ENCODE measurements around the gene LRRC58. TPM values are rescaled to one million over a fixed set of nuclear protein-coding genes. Genes with fewer than 3 reads are reported as not detected.

LRRC58 gene
- total RNA-seq, 1 experiment from 2014 or later, result 34.8 TPM

DNA sequence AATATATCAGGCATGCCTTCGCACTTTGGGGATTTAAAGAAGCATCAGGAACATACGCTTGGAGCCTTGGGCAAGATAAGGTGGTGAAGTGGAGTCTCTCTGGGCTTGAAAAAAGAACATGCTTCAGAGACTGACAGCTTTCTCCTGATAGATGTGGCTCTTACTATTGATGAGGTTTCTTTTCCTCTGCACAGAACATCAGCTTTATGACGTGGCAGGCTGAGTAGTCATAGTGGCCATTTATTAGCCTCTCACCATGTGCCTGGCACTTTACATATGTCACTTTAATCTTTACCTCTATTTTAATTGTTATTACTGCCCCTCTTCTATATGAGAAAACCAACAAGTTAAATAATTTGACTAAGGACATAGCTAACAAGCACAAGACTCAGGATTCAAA, 19.0 kb upstream of the LRRC58 start:
- ChIA-PET CTCF (interaction anchor here (0.7 kb wide), 1 partner anchor 49 kb away, joined by 3 read pairs; no protein-coding TSS in a partner anchor), RAD21 (ENCODE audit: low non-redundant PET in 1 of 2, low total read pairs in 2 of 2, uncharacterized antibody in 2 of 2, unreplicated experiment in 2 of 2) (no interaction called here), POLR2A (no interaction called here)
- Histone ChIP-seq H3K27me3 (ENCODE audit: insufficient read depth, low read length) (no peaks in the 10 kb centered on the region), H3K9me3 (ENCODE audit: control insufficient read depth in 1 of 2, insufficient read depth in 1 of 2, low read depth in 1 of 2, low read length in 2 of 2) (no peaks in the 10 kb centered on the region), H2AFZ (ENCODE audit: low read depth, low read length, poor library complexity, severe bottlenecking) (no peak overlapping the region), H3K27ac (ENCODE audit: low read depth, low read length) (no peak overlapping the region), H3K79me2 (ENCODE audit: insufficient read depth, low read length) (no peaks in the 10 kb centered on the region), H3K9me2 (ENCODE audit: insufficient read depth) (no peaks in the 10 kb centered on the region), H4K20me1 (ENCODE audit: insufficient read depth) (no peaks in the 10 kb centered on the region), H3K4me2 (ENCODE audit: low read length) (no peak overlapping the region), H3K36me3 (ENCODE audit: control insufficient read depth in 1 of 2, insufficient read depth in 2 of 2, low read length in 2 of 2) (no peaks in the 10 kb centered on the region), H3K9ac (ENCODE audit: low read length) (no peak overlapping the region), H3K4me3 (replicated peaks in 1 of 2; ENCODE audit: low read depth in 1 of 2, low read length in 2 of 2) (no peak overlapping the region), H3K4me1 (ENCODE audit: control insufficient read depth in 1 of 2, insufficient read depth in 2 of 2, low read length in 2 of 2) (no peaks in the 10 kb centered on the region)
- ATAC-seq (no peak), DNase-seq (ENCODE audit: low read depth, low spot score) (no peak)
- no TSS peak for BruUV-seq (replicated peaks)
- no peak for TF ChIP-seq ZNF274 (IDR thresholded peaks at IDR 0.05; ENCODE audit: low read depth, low read length)
- no peak for TF ChIP-seq SP1 (IDR thresholded peaks at IDR 0.05; ENCODE audit: low read depth)
- TF ChIP-seq SIN3A (IDR thresholded peaks at IDR 0.05; ENCODE audit: low read depth), result no peak
- TF ChIP-seq CBX3 (IDR thresholded peaks at IDR 0.05; ENCODE audit: low read depth), result no peak
- no peak for TF ChIP-seq SRF (IDR thresholded peaks at IDR 0.05; ENCODE audit: low read depth)
- TF ChIP-seq, protein P1, sequence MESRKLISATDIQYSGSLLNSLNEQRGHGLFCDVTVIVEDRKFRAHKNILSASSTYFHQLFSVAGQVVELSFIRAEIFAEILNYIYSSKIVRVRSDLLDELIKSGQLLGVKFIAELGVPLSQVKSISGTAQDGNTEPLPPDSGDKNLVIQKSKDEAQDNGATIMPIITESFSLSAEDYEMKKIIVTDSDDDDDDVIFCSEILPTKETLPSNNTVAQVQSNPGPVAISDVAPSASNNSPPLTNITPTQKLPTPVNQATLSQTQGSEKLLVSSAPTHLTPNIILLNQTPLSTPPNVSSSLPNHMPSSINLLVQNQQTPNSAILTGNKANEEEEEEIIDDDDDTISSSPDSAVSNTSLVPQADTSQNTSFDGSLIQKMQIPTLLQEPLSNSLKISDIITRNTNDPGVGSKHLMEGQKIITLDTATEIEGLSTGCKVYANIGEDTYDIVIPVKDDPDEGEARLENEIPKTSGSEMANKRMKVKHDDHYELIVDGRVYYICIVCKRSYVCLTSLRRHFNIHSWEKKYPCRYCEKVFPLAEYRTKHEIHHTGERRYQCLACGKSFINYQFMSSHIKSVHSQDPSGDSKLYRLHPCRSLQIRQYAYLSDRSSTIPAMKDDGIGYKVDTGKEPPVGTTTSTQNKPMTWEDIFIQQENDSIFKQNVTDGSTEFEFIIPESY (IDR thresholded peaks at IDR 0.05; ENCODE audit: extremely low read depth, insufficient replicate concordance, low read length), result no peak
- no peak for TF ChIP-seq REST (IDR thresholded peaks at IDR 0.05; ENCODE audit: low read depth)
- no peak for TF ChIP-seq FOSL1 (IDR thresholded peaks at IDR 0.05; ENCODE audit: low read depth)
- no peak for TF ChIP-seq CEBPB (IDR thresholded peaks at IDR 0.05; ENCODE audit: low read depth)
- TF ChIP-seq, protein P2, sequence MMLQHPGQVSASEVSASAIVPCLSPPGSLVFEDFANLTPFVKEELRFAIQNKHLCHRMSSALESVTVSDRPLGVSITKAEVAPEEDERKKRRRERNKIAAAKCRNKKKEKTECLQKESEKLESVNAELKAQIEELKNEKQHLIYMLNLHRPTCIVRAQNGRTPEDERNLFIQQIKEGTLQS (IDR thresholded peaks at IDR 0.05), result no peak
- no peak for TF ChIP-seq YY1 (IDR thresholded peaks at IDR 0.05; ENCODE audit: extremely low read depth, insufficient replicate concordance, low read depth, low read length)
- TF ChIP-seq CTCF (IDR thresholded peaks at IDR 0.05 in 2 of 3, conservative IDR thresholded peaks at IDR 0.05 in 1 of 3; ENCODE audit: borderline replicate concordance in 1 of 3, insufficient read depth in 1 of 3, low read depth in 2 of 3, low read length in 2 of 3), result no peak
- TF ChIP-seq EZH2phosphoT487 (IDR thresholded peaks at IDR 0.05; ENCODE audit: borderline replicate concordance), result no peak
- TF ChIP-seq ELF1 (IDR thresholded peaks at IDR 0.05; ENCODE audit: borderline replicate concordance, low read depth), result no peak
- no peak for TF ChIP-seq EZH2 (IDR thresholded peaks at IDR 0.05)
- TF ChIP-seq TCF7L2 (IDR thresholded peaks at IDR 0.05; ENCODE audit: borderline replicate concordance, extremely low read depth, insufficient read depth, insufficient read length), result no peak
- no peak for TF ChIP-seq RAD21 (IDR thresholded peaks at IDR 0.05; ENCODE audit: low read depth)
- no peak for TF ChIP-seq ZFX (IDR thresholded peaks at IDR 0.05)
- TF ChIP-seq MAX (IDR thresholded peaks at IDR 0.05), result no peak
- intact Hi-C loops (cut with micrococcal nuclease), result no loop called here

Data from HCT116 (cell line).